ENCODE data around the gene SPRY4. TPM values are rescaled to one million over a fixed set of nuclear protein-coding genes. Genes with fewer than 3 reads are reported as not detected.

SPRY4 gene
- total RNA-seq, 2 experiments from 2014 or later: 0.31 to 0.67 TPM

Other genes starting within 250 kb of the SPRY4 start
- 100 to 1,000 TPM; 103 to 104 TPM for gene NDFIP1, start 216.2 kb downstream of the SPRY4 start, total RNA-seq